Left ventricle myocardium superior (tissue), 1 donor: ENCODE results near the gene LCOR. TPM values are rescaled to one million over a fixed set of nuclear protein-coding genes. Genes with fewer than 3 reads are reported as not detected.

Source experiments
- ATAC-seq: fragments of 200-7000 bp; cut with Tn5 transposase; one replicate; pipeline ENCODE4 v1.9.1; 2020; ENCODE audit warnings: mild to moderate bottlenecking, moderate library complexity
- DNase-seq: peaks from one replicate; pipeline ENCODE4 v3.0.0-alpha.2; 2020
- intact Hi-C: fragments of 100-400 bp; cut with micrococcal nuclease; formaldehyde crosslinking; loops from one replicate; pipeline ENCODE4 v1.11.0; 2022
- total RNA-seq: library from RNA; stranded (reverse); fragmentation: NEBNext Ultra II Directional; extraction: Animal tissue kit (Norgen Biotek cat#: 25700); gene quantifications from one replicate; pipeline ENCODE4 v1.2.1, GENCODE V29; 2021
- donor health status: DM: no; HTN: yes; CAD: no; lungs with severe emphysema.

LCOR gene
- total RNA-seq, 1 donor from 2014 or later, result 19.8 TPM

GRCh38 chr10:97000487-97001182, 168.5 kb downstream of the LCOR start:
- ATAC-seq, result no peak
- intact Hi-C loops, result no loop called here
- no peak for DNase-seq

DNA sequence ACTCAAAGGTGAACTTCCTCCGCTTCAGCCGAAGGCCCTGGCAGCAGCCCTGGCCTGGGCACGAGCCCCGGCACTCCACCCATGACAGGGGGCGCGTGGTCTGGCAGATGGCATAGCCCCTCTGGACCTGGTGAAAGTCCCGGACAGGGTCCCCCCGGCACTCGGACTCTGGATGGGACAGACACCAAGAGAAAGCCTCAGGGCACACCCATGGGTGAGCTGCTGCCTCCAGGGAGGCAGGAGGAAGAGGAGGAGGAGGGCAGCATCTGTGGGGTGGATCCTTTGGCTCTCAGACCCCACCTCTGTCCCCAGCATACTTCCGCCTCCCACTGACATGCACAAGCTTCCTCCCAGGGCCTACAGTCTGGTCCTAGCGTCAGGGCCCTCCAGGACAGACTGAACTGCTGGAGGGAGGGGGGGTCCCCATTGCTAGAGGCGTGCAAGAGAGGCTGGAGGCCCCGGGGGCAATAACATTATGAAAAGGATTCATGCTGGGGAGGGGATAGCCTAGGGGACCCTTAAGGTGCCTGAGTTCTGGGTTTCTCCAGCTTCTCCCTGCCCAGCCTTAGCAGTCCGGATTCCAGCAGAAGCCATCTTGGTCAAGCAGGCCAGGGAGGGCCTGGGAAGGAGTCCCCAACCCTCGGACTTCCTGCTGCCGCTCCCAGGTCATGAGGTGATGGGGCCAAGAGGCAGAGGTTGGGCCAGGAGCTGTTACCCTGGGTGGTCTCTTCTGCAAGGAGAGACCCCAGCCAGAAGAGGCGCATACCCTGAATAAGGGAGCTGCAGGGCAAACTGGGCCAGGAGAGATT, 169.3 kb downstream of the LCOR start:
- intact Hi-C loops, result no loop called here
- ATAC-seq, result no peak
- DNase-seq, result no peak

GRCh38 chr10:97002670-97003069, 170.6 kb downstream of the LCOR start:
- DNase-seq, result no peak
- intact Hi-C loops, result no loop called here
- no peak for ATAC-seq

GRCh38 chr10:97003151-97003803, 171.2 kb downstream of the LCOR start:
- intact Hi-C loops, result no loop called here
- ATAC-seq (no peak), DNase-seq (no peak)

DNA sequence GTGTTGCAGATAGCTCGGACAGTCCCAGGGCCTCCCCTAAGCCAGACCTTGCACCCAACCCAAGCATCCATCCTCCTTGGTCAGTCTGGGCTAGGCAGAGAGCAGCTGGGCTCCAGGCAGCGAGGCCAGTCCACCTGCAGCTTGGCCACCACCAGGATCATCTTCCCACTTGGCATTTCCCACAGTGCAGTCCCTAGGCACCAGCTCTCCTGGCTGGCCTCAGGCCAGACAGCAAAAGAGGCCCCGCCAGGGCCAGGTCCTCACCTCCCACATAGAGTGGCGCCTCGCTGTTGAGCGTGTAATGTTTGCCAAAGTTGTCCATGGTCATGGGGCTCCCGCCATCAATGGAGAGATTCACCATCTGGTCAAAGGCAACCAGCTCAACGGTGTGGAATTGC, 171.7 kb downstream of the LCOR start:
- no peak for ATAC-seq
- intact Hi-C loops, result no loop called here
- DNase-seq, result no peak

- DNase-seq (no peak), ATAC-seq (no peak)
- intact Hi-C loops, result no loop called here
Observed at GRCh38 chr10:97004591-97004990, 172.5 kb downstream of the LCOR start.

GRCh38 chr10:97005349-97005748, 173.3 kb downstream of the LCOR start:
- no peak for DNase-seq
- intact Hi-C loops, result no loop called here
- no peak for ATAC-seq

- intact Hi-C loops, result no loop called here
- ATAC-seq (no peak), DNase-seq (no peak)
Observed at GRCh38 chr10:97006364-97006763, 174.3 kb downstream of the LCOR start.

DNA sequence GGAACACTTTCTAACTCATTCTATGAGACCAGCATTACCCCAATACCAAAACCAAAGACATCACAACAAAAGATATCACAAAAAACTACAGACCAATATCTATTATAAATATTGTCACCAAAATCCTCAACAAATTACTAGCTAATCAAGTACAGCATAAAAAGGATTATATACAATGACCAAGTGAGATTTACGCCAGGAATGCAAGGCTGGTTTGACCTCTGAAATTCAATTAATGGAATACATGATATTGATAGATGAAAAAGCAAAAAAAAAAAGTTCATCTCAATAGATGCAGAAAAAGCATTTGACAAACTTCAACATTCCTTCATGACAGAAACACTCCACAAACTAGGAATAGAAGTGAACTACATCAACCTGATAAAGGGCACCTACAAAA, 175.3 kb downstream of the LCOR start:
- no peak for ATAC-seq
- DNase-seq, result no peak
- intact Hi-C loops, result no loop called here

DNA sequence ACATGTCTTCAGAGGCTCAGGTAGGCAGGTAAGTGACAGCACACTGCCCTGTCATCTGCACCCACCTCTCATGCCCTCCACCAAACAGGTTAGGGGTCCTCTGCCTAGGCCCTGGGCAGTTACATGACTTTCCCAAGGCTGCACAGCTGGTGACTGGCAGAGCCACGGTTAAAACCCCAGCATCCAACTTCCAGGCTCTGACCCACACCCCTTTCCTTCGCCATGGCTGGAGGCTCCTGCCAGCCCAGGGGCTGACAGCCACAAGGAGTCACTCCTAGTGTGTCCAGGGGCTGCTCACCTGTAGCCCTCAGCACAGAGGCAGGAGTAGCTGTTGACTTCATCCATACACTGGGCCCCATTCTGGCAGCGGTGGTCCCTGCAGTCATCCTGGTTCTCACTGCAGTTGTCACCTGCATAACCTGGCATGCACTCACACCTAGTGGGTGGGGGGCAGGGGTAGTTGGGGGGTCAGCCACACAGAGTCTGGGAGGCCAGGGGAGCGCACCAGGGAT, 178.7 kb downstream of the LCOR start:
- DNase-seq (no peak), ATAC-seq (no peak)
- intact Hi-C loops, result no loop called here

DNA sequence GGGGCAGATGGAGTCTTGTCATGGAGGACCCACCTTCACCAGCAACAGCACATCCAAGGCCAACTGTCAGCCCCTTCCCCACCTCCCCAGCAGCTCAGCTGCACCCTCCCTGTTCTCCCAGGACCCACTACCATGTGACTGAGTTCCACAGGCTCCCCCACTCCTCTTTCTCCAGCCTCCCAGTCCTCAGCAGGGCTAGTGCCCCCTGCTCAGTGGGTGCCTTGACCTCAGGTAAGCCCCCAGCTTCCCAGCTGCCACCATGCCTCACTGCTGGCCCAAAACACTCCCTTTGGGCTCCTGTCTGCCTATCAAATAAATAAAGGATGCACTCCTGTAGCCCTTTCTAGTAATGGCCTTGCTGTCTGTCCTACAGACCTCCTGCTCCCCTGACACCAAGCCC, 179.3 kb downstream of the LCOR start:
- intact Hi-C loops, result no loop called here
- DNase-seq, result no peak

GRCh38 chr10:97012470-97012869, 180.4 kb downstream of the LCOR start:
- DNase-seq, result no peak
- no peak for ATAC-seq
- intact Hi-C loops, result no loop called here

More for the DNA sequence above, 179.3 kb downstream of the LCOR start:
- no peak for ATAC-seq

GRCh38 chr10:97013568-97013967, 181.5 kb downstream of the LCOR start:
- intact Hi-C loops, result no loop called here
- ATAC-seq, result no peak
- DNase-seq, result no peak

DNA sequence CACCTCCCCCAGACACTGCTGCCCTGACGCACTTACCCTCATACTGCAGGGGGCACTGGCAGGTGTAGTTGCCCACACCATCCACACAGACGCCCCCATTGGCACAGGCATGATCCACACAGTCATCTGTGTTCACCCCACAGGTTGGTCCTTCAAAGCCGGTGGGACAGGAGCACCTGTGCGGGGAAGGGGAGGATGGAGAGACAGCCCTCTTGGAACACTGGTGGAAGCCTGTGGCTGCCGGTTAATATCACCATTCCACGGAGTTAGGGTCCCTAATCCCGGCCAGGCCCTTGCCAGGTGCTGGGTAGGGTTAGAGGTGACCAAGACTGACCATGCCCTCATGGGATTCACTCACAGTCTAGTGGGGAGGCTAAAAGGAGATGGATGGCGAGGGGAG, 181.9 kb downstream of the LCOR start:
- DNase-seq (no peak), ATAC-seq (no peak)
- intact Hi-C loops, result no loop called here

- DNase-seq (no peak), ATAC-seq (no peak)
- intact Hi-C loops, result no loop called here
Observed at GRCh38 chr10:97015240-97015639, 183.1 kb downstream of the LCOR start.

- intact Hi-C loops, result no loop called here
- ATAC-seq (no peak), DNase-seq (no peak)
Observed at GRCh38 chr10:97016728-97017473, 184.8 kb downstream of the LCOR start.

- intact Hi-C loops, result no loop called here
- DNase-seq (no peak), ATAC-seq (no peak)
Observed at GRCh38 chr10:97017474-97017903, 185.4 kb downstream of the LCOR start.

DNA sequence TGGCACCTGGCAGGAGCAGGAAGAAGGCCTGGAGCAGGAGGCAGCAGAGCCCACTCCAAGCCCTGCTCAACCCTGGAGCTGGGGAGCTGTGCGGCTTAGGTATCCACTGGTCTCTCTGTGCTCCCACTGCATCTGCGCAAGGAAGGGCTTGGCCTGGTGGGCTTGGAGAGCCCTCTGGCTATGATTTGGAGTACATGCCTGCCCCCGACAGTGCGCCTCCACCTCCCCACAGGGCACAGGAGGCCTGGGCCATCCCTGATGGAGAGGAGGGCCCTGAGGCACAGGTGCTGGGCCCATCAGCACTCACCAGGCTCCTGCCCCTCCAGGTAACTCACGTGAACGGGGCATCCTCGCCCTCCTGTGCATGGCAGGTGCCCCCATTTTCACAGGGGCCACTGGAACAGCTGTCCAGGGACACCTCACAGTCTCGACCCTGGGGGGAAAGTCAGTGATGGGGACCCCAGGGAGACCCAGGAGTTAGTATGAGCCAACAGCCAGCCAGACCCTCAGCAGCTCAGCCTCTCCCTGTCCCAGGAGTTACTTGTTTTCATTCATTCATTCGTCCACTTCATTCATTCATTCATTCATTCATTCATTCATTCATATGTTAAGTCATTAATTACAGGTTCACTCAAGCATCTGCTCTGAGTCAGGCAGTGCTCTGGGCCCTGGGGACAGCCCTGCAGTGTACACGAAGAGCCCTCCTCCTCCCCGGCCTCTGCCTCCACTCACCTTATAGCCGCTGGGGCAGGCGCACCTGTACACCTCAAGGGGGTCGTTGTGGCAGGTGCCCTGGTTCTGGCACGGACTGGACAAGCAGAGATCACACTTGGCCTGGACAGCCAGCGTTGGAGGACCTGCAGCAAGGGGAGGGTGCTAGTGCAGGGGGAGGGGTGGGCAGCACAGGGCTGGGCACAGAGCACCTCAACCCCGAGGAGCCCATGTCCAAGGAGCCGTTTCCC, 186.4 kb downstream of the LCOR start:
- ATAC-seq (no peak), DNase-seq (no peak)
- intact Hi-C loops, result no loop called here
